K562 (cell line): ENCODE results near the gene PAF1.

Source experiments
- CHD1 ChIP-seq: fragments of 200-600 bp; sonication (generic); IDR thresholded peaks from one replicate; pipeline ENCODE4 v1.6.1; 2012; ENCODE audit warnings: mild to moderate bottlenecking, moderate library complexity, low read length, inconsistent platforms
- CTCF ChIP-seq, 3 experiments: IDR thresholded peaks in 2 of 3; conservative IDR thresholded peaks in 1 of 3; 2 replicates each; pipeline ENCODE4 v1.5.1; 2011 to 2012; ENCODE audit warnings: low read length in 3 of 3, mild to moderate bottlenecking in 3 of 3, control low read depth in 2 of 3, improper control_type of control experiment in 1 of 3, inconsistent platforms in 1 of 3, low read depth in 1 of 3, mixed read lengths in 1 of 3, moderate library complexity in 1 of 3; ENCODE audit not compliant: insufficient read depth in 2 of 3
- FOXA1 ChIP-seq: fragments of 450-650 bp; IDR thresholded peaks from 2 replicates; pipeline ENCODE4 v1.6.1; 2016; ENCODE audit warnings: mild to moderate bottlenecking, borderline replicate concordance
- KHSRP ChIP-seq: fragments of 450-650 bp; IDR thresholded peaks from 2 replicates; pipeline ENCODE4 v1.6.1; 2017
- MED1 ChIP-seq: sonication (generic); formaldehyde crosslinking; IDR thresholded peaks from 2 replicates; pipeline ENCODE4 v1.8.1; 2023; ENCODE audit warnings: missing genetic modification reagents, borderline replicate concordance
- MYC ChIP-seq, 2 experiments: fragments of 250-450 bp in 1 of 2; sonication (Bioruptor Pico) in 1 of 2; IDR thresholded peaks; 2 replicates each; pipeline versions ENCODE4 v1.5.1 to v1.6.1; 2012 to 2021; ENCODE audit warnings: low read depth in 2 of 2, borderline replicate concordance in 1 of 2, improper control_type of control experiment in 1 of 2, low read length in 1 of 2, mild to moderate bottlenecking in 1 of 2, moderate library complexity in 1 of 2
- POLR2A ChIP-seq: fragments of 450-650 bp; conservative IDR thresholded peaks from 2 replicates; pipeline ENCODE4 v1.6.1; 2016
- RB1 ChIP-seq: fragments of 450-650 bp; IDR thresholded peaks from 2 replicates; pipeline ENCODE4 v1.6.1; 2017; ENCODE audit warnings: low read depth, mild to moderate bottlenecking
- SIN3B ChIP-seq: fragments of 450-650 bp; IDR thresholded peaks from 2 replicates; pipeline ENCODE4 v1.6.1; 2017; ENCODE audit warnings: low read depth, mild to moderate bottlenecking, moderate library complexity
- TAF1 ChIP-seq: IDR thresholded peaks from 2 replicates; pipeline ENCODE4 v1.6.1; 2011; ENCODE audit warnings: mild to moderate bottlenecking, low read length, moderate library complexity; ENCODE audit not compliant: insufficient read depth, control insufficient read depth, severe bottlenecking; ENCODE audit errors: extremely low read depth
- TBP ChIP-seq: optimal IDR thresholded peaks from 2 replicates; pipeline ENCODE3; 2011; ENCODE audit warnings: low read depth, low read length, improper control_type of control experiment
- ZNF395 ChIP-seq: fragments of 200-800 bp; sonication (Bioruptor generic); IDR thresholded peaks from 2 replicates; pipeline ENCODE4 v1.6.1; 2017; ENCODE audit warnings: missing genetic modification characterization, missing compliant biosample characterization

GRCh38 chr19:39350156-39350555, 40.8 kb downstream of the PAF1 start:
- TF ChIP-seq SIN3B (no peak), KHSRP (no peak), TAF1 (no peak), MYC (IDR thresholded peaks at IDR 0.05; ENCODE audit: low read depth, low read length) (no peak), MYC (CRISPR knock-in tag; IDR thresholded peaks at IDR 0.05; ENCODE audit: borderline replicate concordance, low read depth) (no peak), RB1 (no peak), CHD1 (no peak), FOXA1 (no peak), TBP (no peak), POLR2A (no peak), ZNF395 (CRISPR knock-in tag) (no peak), CTCF (IDR thresholded peaks at IDR 0.05 in 2 of 3, conservative IDR thresholded peaks at IDR 0.05 in 1 of 3; ENCODE audit: insufficient read depth in 2 of 3, low read depth in 1 of 3, low read length in 3 of 3) (no peak), MED1 (no peak)
